Ovary (tissue), 3 donors: ENCODE measurements around the gene TRAF1.

Source experiments
- CTCF ChIP-seq, 3 donors: fragments of 450-650 bp in 2 of 3; fragments of 200-600 bp in 1 of 3; IDR thresholded peaks; one replicate each; pipeline versions ENCODE4 v1.5.1 to v1.8.0; 2016 to 2022; ENCODE audit warnings: antibody characterized with exemption in 3 of 3, mild to moderate bottlenecking in 1 of 3
- POLR2A ChIP-seq: fragments of 450-650 bp; IDR thresholded peaks from one replicate; pipeline ENCODE4 v1.6.1; 2017; ENCODE audit warnings: antibody characterized with exemption, mild to moderate bottlenecking, moderate library complexity
- donor health status: DM: no; HTN: no; CAD: no.

DNA sequence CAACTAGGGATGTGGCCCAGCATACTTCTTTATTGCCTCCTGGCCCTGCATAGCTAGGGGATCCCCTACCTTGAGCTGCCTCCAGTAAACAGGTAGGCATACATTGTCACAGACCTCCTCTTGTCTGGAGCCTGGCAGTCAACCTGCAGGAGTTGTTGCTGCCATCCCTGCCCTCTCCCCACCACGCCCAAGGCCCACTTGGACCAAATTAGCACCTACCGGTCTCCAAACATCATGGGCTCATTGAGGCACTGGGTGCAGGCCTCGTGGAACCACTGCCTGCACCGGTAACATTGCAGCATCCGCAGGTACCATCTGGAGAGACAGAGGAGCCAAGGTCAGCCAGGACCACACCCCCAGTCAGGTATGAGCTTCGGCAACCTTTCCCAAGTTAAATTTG lies 59.9 kb downstream of the TRAF1 start:
- no peak for TF ChIP-seq CTCF (IDR thresholded peaks at IDR 0.05)
- TF ChIP-seq POLR2A: no peak
